ENCODE data around the gene INSM1.

GRCh38 chr20:20342066-20342465, 25.8 kb upstream of the INSM1 start:
- TF ChIP-seq, protein P1, sequence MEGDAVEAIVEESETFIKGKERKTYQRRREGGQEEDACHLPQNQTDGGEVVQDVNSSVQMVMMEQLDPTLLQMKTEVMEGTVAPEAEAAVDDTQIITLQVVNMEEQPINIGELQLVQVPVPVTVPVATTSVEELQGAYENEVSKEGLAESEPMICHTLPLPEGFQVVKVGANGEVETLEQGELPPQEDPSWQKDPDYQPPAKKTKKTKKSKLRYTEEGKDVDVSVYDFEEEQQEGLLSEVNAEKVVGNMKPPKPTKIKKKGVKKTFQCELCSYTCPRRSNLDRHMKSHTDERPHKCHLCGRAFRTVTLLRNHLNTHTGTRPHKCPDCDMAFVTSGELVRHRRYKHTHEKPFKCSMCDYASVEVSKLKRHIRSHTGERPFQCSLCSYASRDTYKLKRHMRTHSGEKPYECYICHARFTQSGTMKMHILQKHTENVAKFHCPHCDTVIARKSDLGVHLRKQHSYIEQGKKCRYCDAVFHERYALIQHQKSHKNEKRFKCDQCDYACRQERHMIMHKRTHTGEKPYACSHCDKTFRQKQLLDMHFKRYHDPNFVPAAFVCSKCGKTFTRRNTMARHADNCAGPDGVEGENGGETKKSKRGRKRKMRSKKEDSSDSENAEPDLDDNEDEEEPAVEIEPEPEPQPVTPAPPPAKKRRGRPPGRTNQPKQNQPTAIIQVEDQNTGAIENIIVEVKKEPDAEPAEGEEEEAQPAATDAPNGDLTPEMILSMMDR (IDR thresholded peaks at IDR 0.05), result no peak
- TF ChIP-seq POLR2A (IDR thresholded peaks at IDR 0.05), result no peak
